Activated T-helper 1 cell treated with anti-CD3 and anti-CD28 coated beads, Interleukin-12 subunit alpha, Interleukin-12 subunit beta, Interleukin-2, Interleukin-4 antibody, amounts not matched to agents 30 ng/mL and 10 ng/mL and 1 ng/mL, durations not matched to agents 14 hours and 24 hours and 36 hours (primary cell): Measurements from ENCODE around the gene IL4R. TPM values are rescaled to one million over a fixed set of nuclear protein-coding genes. Genes with fewer than 3 reads are reported as not detected.
A peak's percentile ranks its signal among the peaks of the same experiment; 100 is the strongest.

Source experiments
- DNase-seq: peaks from one replicate; pipeline ENCODE4 v3.0.0; 2021; ENCODE audit warnings: low spot score
- H3K27ac Mint-ChIP-seq: one replicate; pipeline ENCODE4 v1.8.0; 2021; ENCODE audit warnings: mild to moderate bottlenecking, mixed read lengths
- H3K27me3 Mint-ChIP-seq: one replicate; pipeline ENCODE4 v1.8.0; 2022; ENCODE audit warnings: mild to moderate bottlenecking, moderate library complexity, mixed read lengths; ENCODE audit not compliant: insufficient read depth
- H3K36me3 Mint-ChIP-seq: one replicate; pipeline ENCODE4 v1.8.0; 2021; ENCODE audit warnings: low read depth, mixed read lengths
- H3K4me1 Mint-ChIP-seq: one replicate; pipeline ENCODE4 v1.8.0; 2021; ENCODE audit warnings: low read depth, mixed read lengths
- H3K4me3 Mint-ChIP-seq: one replicate; pipeline ENCODE4 v1.8.0; 2021; ENCODE audit warnings: mild to moderate bottlenecking, moderate library complexity, mixed read lengths
- H3K9me3 Mint-ChIP-seq: one replicate; pipeline ENCODE4 v1.8.0; 2021; ENCODE audit warnings: mixed read lengths
- intact Hi-C: fragments of 100-400 bp; cut with micrococcal nuclease; formaldehyde crosslinking; loops from one replicate; pipeline ENCODE4 v1.15.1; 2024
- total RNA-seq: library from RNA; stranded (reverse); gene quantifications from 2 replicates; pipeline ENCODE4 v1.2.3, GENCODE V29; 2022

The IL4R gene
- total RNA-seq, 1 donor from 2014 or later: 320 TPM

DNA sequence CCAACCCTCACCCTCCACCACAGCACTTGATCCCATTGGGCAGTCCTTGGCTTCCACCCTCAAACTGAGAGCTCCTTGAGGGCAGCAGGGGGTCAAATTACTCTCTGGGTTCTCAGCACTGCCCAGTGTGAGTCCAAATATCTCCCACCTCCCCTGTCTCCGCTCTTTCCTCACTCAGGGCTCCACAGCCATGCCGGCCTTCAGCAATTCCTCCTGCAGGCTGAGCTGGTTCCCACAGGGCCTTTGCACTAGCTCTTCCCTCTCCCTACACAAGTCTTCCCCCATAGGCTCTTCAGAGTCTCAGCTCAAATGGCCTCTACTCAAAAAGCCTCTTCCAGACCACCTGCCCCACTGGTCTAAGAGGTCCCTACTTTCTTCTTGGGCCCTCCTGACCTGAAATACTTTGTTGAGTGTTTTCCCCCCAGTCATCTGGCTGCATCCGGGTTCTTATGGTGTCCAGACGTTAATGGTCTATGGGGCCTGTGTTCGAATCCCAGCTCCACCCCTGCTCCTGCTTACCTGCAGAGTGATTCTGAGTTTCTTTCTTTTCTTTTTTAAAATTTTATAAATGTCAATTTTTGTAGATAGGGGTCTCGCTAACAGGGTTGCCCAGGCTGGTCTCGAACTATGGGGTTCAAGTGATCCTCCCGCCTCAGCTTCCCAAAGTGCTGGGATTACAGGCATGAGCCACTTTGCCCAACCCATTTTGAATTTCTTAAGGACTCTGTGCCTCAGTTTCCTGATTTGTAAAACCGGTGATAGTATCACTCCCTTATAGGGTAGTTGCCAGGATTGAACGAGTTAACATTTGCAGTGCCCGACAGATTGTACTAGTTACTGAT lies 973 bp upstream of the IL4R start:
- peak overlapping the region; percentile 91 for H3K27ac Mint-ChIP-seq
- peaks cover 3% of the 10 kb centered on the region for H3K27me3 Mint-ChIP-seq
- H3K9me3 Mint-ChIP-seq: peaks cover 5% of the 10 kb centered on the region
- DNase-seq: no peak
- peaks cover 39% of the 10 kb centered on the region for H3K4me1 Mint-ChIP-seq
- H3K4me3 Mint-ChIP-seq: peak overlapping the region; percentile 87
- intact Hi-C loops: loop anchor here (1.0 kb wide), 3 partner anchors 28 to 58 kb away; no protein-coding TSS in a partner anchor
- H3K36me3 Mint-ChIP-seq: peaks cover 27% of the 10 kb centered on the region

DNA sequence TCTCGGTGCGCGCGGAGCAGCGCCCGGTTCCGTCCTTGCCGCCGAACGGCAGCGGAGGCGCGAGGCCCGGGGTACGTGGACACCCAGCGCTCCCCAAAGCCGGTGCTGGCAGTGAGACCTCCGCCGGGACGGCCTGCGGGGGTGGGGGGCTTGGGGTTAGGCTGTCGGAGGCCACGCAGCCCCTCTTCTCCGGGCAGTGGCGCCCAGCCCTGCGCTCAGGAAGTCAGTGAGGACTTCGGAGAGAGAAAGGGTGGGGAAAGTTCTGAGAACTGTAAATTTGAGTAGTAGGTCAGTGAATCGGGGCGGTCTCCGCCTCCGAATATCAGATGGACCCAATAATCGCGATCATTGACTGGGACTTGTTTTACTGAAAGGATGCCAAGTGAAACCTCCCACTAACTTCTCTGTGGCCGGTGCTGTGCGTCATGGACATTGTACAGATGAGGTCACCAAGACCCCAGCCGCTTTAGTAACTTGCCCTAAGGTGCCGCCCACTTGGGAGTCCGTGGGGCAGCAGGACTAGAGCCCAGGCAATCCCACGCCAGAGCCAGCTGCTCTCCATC lies 468 bp downstream of the IL4R start:
- Mint-ChIP-seq H3K4me3 (peak overlapping the region; percentile 94), H3K27me3 (peaks cover 2% of the 10 kb centered on the region), H3K27ac (peak overlapping the region; percentile 99), H3K4me1 (peaks cover 54% of the 10 kb centered on the region), H3K36me3 (peaks cover 37% of the 10 kb centered on the region), H3K9me3 (no peaks in the 10 kb centered on the region)
- intact Hi-C loops: no loop called here
- peak; percentile 50 for DNase-seq

GRCh38 chr16:27314986-27315332 lies 1.2 kb downstream of the IL4R start:
- no peak for DNase-seq
- Mint-ChIP-seq H3K27me3 (peaks cover 2% of the 10 kb centered on the region), H3K4me3 (peak overlapping the region; percentile 94), H3K27ac (peak overlapping the region; percentile 99), H3K9me3 (no peaks in the 10 kb centered on the region), H3K4me1 (peaks cover 61% of the 10 kb centered on the region), H3K36me3 (peaks cover 41% of the 10 kb centered on the region)
- intact Hi-C loops: loop anchor here (5.0 kb wide), 1 partner anchor 1348 kb away; no protein-coding TSS in a partner anchor

DNA sequence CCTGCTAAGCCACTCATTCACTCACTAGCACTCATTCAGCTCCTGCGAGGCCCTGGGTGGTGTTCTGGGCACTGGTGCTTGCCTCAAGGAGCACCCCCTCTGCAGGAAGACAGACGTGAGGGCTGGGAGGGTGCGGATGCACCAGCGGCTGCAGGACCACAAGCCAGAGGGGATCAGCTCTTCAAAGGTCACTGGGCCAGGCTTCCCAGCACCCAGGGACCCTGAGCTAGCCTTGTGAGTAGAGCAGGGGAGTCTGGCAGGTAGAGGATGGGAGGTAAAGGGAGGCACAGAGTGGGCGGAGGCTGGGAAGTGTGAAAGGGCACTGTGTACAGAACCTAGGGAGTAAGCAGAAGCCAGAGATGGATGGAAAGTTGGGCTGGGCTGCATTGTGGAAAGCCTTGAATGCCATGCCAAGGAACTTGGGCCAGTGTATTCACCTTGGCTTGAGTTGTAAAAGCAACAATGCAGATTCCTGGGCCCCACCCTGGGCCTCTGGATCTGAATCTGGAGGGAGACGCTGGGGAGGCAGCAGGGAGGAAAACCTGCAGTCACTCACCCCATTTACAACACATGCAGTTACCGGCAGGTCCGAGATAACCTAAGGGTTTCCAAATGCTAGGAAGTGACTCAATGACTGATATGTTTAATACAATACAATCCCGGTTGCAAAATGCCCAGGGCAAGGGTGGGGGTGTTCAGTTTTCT lies 1.7 kb downstream of the IL4R start:
- H3K4me3 Mint-ChIP-seq: peak overlapping the region; percentile 94
- peaks cover 44% of the 10 kb centered on the region for H3K36me3 Mint-ChIP-seq
- H3K4me1 Mint-ChIP-seq: peaks cover 62% of the 10 kb centered on the region
- H3K9me3 Mint-ChIP-seq: no peaks in the 10 kb centered on the region
- intact Hi-C loops: loop anchor here (5.0 kb wide), 1 partner anchor 1348 kb away; no protein-coding TSS in a partner anchor
- DNase-seq: peak; percentile 51
- peak overlapping the region; percentile 99 for H3K27ac Mint-ChIP-seq
- peaks cover 2% of the 10 kb centered on the region for H3K27me3 Mint-ChIP-seq

DNA sequence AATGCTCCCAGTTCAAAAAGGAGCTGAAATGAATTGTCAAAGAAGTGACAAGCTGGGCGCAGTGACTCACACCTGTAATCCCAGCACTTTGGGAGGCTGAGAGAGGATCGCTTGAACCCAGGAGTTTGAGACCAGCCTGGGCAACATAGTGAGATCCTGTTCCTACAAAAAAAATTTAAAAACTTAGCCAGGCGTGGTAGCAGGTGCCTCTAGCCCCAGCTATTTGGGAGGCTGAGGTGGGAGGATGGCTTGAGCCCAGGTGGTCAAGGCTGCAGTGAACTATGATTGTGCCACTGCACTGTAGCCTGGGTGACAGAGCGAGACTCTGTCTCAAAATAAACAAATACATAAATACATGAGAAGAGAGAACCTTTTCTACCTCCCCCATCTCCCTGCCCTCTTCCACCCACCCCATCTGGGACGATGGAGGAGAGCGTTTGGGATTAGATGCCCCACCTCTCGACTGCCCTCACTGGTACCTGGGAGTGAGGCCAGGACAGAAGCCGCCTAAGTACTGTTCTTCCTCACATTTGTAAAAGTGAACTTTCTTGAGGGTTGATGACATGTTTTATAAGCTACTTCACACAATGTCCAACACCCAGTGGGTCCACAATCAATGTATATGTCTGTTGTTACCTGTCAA lies 2.4 kb downstream of the IL4R start:
- Mint-ChIP-seq H3K27me3 (peaks cover 2% of the 10 kb centered on the region), H3K9me3 (no peaks in the 10 kb centered on the region), H3K36me3 (peaks cover 47% of the 10 kb centered on the region), H3K4me1 (peaks cover 64% of the 10 kb centered on the region), H3K27ac (peak overlapping the region; percentile 99), H3K4me3 (peak overlapping the region; percentile 94)
- intact Hi-C loops: loop anchor here (5.0 kb wide), 1 partner anchor 1349 kb away; no protein-coding TSS in a partner anchor
- no peak for DNase-seq

- intact Hi-C loops: loop anchor here (5.0 kb wide), 1 partner anchor 1350 kb away; no protein-coding TSS in a partner anchor
- Mint-ChIP-seq H3K9me3 (no peaks in the 10 kb centered on the region), H3K4me3 (peak overlapping the region; percentile 94), H3K27me3 (peaks cover 2% of the 10 kb centered on the region), H3K36me3 (peaks cover 57% of the 10 kb centered on the region), H3K4me1 (peaks cover 68% of the 10 kb centered on the region), H3K27ac (peak overlapping the region; percentile 99)
- no peak for DNase-seq
Observed at GRCh38 chr16:27317320-27317719, 3.5 kb downstream of the IL4R start.

GRCh38 chr16:27317738-27318391 lies 4.1 kb downstream of the IL4R start:
- no peak for DNase-seq
- H3K27ac Mint-ChIP-seq: peak overlapping the region; percentile 99
- H3K9me3 Mint-ChIP-seq: no peaks in the 10 kb centered on the region
- intact Hi-C loops: loop anchor here (1.0 to 5.0 kb wide), 12 partner anchors 9 to 1351 kb away; partner anchors contain the start of genes IL21R and KDM8
- no peaks in the 10 kb centered on the region for H3K27me3 Mint-ChIP-seq
- peaks cover 62% of the 10 kb centered on the region for H3K36me3 Mint-ChIP-seq
- H3K4me1 Mint-ChIP-seq: peaks cover 69% of the 10 kb centered on the region
- peak overlapping the region; percentile 94 for H3K4me3 Mint-ChIP-seq

GRCh38 chr16:27318392-27319256 lies 4.8 kb downstream of the IL4R start:
- peak overlapping the region; percentile 94 for H3K4me3 Mint-ChIP-seq
- peaks cover 71% of the 10 kb centered on the region for H3K4me1 Mint-ChIP-seq
- H3K27ac Mint-ChIP-seq: peak overlapping the region; percentile 99
- no peaks in the 10 kb centered on the region for H3K9me3 Mint-ChIP-seq
- peak; percentile 58 for DNase-seq
- H3K36me3 Mint-ChIP-seq: peaks cover 67% of the 10 kb centered on the region
- intact Hi-C loops: loop anchor here (1.0 to 5.0 kb wide), 12 partner anchors 9 to 1351 kb away; partner anchors contain the start of genes IL21R and KDM8
- no peaks in the 10 kb centered on the region for H3K27me3 Mint-ChIP-seq

- intact Hi-C loops: loop anchor here (2.0 to 5.0 kb wide), 2 partner anchors 141 to 1352 kb away; no protein-coding TSS in a partner anchor
- Mint-ChIP-seq H3K4me3 (peak overlapping the region; percentile 94), H3K9me3 (no peaks in the 10 kb centered on the region), H3K4me1 (peaks cover 78% of the 10 kb centered on the region), H3K36me3 (peaks cover 72% of the 10 kb centered on the region), H3K27ac (peak overlapping the region; percentile 99), H3K27me3 (no peaks in the 10 kb centered on the region)
- no peak for DNase-seq
Observed at GRCh38 chr16:27319257-27319965, 5.6 kb downstream of the IL4R start.

DNA sequence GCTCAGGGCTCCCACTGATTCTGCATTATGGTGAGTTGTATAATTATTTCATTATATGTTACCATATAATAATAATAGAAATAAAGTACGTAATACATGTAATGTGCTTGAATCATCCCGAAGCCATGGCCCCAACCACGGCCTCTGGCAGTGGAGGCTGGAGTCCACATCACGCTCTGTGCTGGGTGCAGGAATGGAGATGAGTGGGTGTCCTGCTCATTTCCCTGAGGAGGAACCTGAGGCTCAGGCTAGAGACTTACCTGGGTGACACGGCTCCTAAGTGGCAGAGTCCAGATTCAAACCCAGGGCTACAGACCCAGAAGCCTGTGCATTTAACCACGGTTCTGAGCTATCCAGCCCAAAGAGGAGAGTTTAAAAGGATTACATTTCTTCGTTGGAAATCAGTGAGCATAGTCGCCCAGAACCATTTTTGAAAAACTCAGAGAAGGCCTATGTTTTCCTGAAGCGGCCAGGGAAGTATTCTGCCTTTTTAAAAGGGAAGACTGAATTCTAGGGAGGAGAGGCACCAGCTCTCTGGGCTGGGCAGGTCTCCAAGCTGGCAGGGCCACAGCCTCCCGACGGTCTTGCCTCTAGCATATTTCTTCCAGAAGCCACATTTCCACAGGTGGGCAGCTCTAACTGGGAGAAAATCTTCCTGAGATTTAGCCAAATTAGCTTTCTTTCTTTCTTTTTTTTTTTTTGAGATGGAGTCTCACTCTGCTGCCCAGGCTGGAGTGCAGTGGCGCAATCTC lies 6.7 kb downstream of the IL4R start:
- intact Hi-C loops: loop anchor here (10.0 kb wide), 1 partner anchor 414 kb away; no protein-coding TSS in a partner anchor
- Mint-ChIP-seq H3K9me3 (no peaks in the 10 kb centered on the region), H3K27ac (peak overlapping the region; percentile 99), H3K27me3 (no peaks in the 10 kb centered on the region), H3K4me3 (peak overlapping the region; percentile 68), H3K4me1 (peaks cover 82% of the 10 kb centered on the region), H3K36me3 (peaks cover 65% of the 10 kb centered on the region)
- no peak for DNase-seq
